ENCODE data around the gene IL37. TPM values are rescaled to one million over a fixed set of nuclear protein-coding genes. Genes with fewer than 3 reads are reported as not detected.

IL37 gene
- total RNA-seq (not detected), polyA plus RNA-seq (not detected), total RNA-seq (0 to 0.07 (median 0) reads per million in 6 experiments)

- no peak within 1 kb of the TSS for H3K27ac Mint-ChIP-seq
- peaks cover 0 to 2% (median 0%) of the 10 kb centered on the region in 9 donors for H3K9me3 Mint-ChIP-seq
- POLR2A ChIA-PET: no interaction called here
- H3K27me3 Mint-ChIP-seq: peaks cover 0 to 6% (median 0%) of the 10 kb centered on the region in 5 donors
- H3K4me3 Mint-ChIP-seq: no peak within 1 kb of the TSS
- peaks cover 2 to 14% (median 6%) of the 10 kb centered on the region in 4 donors for H3K4me1 Mint-ChIP-seq
- ATAC-seq: no peak
- H3K36me3 Mint-ChIP-seq: no peaks in the 10 kb centered on the region
- DNase-seq: no peak
Measured at GRCh38 chr2:112910865-112911264, at the start of gene IL37. Gene IL37 (plus strand): TSS chr2:112911165. CDS start chr2:112913013, 1,848 bp downstream.

GRCh38 chr2:112864072-112864471 lies 46.9 kb upstream of the IL37 start:
- Mint-ChIP-seq H3K4me3 (no peak overlapping the region), H3K27me3 (peaks cover 2 to 17% (median 14%) of the 10 kb centered on the region in 5 donors), H3K4me1 (peaks cover 0 to 2% (median 0%) of the 10 kb centered on the region in 4 donors), H3K9me3 (peaks cover 0 to 26% (median 7%) of the 10 kb centered on the region in 9 donors), H3K36me3 (peaks cover 0 to 12% (median 4%) of the 10 kb centered on the region in 3 donors), H3K27ac (no peak overlapping the region)
- ATAC-seq: no peak
- DNase-seq: no peak
- POLR2A ChIA-PET: no interaction called here

GRCh38 chr2:112866128-112866835 lies 44.7 kb upstream of the IL37 start:
- Mint-ChIP-seq H3K4me3 (no peak overlapping the region), H3K27ac (no peak overlapping the region), H3K4me1 (peaks cover 0 to 3% (median under 1%) of the 10 kb centered on the region in 4 donors), H3K9me3 (peaks cover 0 to 10% (median 0%) of the 10 kb centered on the region in 9 donors), H3K36me3 (peaks cover 0 to 5% (median 5%) of the 10 kb centered on the region in 3 donors), H3K27me3 (peaks cover 6 to 32% (median 21%) of the 10 kb centered on the region in 5 donors)
- no peak for DNase-seq
- POLR2A ChIA-PET: no interaction called here
- ATAC-seq: no peak

- Mint-ChIP-seq H3K36me3 (peaks cover 0 to 15% (median 5%) of the 10 kb centered on the region in 3 donors), H3K4me1 (peaks cover 0 to 3% (median under 1%) of the 10 kb centered on the region in 4 donors), H3K9me3 (peaks cover 0 to 11% (median 0%) of the 10 kb centered on the region in 9 donors), H3K27ac (no peak overlapping the region), H3K4me3 (no peak overlapping the region), H3K27me3 (peaks cover 9 to 49% (median 29%) of the 10 kb centered on the region in 5 donors)
- POLR2A ChIA-PET: no interaction called here
- DNase-seq (no peak), ATAC-seq (no peak)
Measured at GRCh38 chr2:112867701-112868631, 43.0 kb upstream of the IL37 start.

GRCh38 chr2:112869258-112869842 lies 41.6 kb upstream of the IL37 start:
- H3K27ac Mint-ChIP-seq: no peak overlapping the region
- H3K4me3 Mint-ChIP-seq: no peak overlapping the region
- H3K36me3 Mint-ChIP-seq: peaks cover 0 to 15% (median 5%) of the 10 kb centered on the region in 3 donors
- peaks cover 9 to 50% (median 30%) of the 10 kb centered on the region in 5 donors for H3K27me3 Mint-ChIP-seq
- peaks cover 0 to 3% (median under 1%) of the 10 kb centered on the region in 4 donors for H3K4me1 Mint-ChIP-seq
- POLR2A ChIA-PET: no interaction called here
- ATAC-seq (no peak), DNase-seq (no peak)
- peaks cover 0 to 11% (median 0%) of the 10 kb centered on the region in 9 donors for H3K9me3 Mint-ChIP-seq

- Mint-ChIP-seq H3K4me3 (no peak overlapping the region), H3K27me3 (peaks cover 9 to 58% (median 30%) of the 10 kb centered on the region in 5 donors), H3K27ac (no peak overlapping the region), H3K36me3 (peaks cover 0 to 15% (median 5%) of the 10 kb centered on the region in 3 donors), H3K9me3 (peaks cover 0 to 11% (median 0%) of the 10 kb centered on the region in 9 donors), H3K4me1 (peaks cover 0 to 3% (median under 1%) of the 10 kb centered on the region in 4 donors)
- DNase-seq (no peak), ATAC-seq (no peak)
- POLR2A ChIA-PET: no interaction called here
Measured at GRCh38 chr2:112870841-112871835, 39.8 kb upstream of the IL37 start.

- POLR2A ChIA-PET: no interaction called here
- H3K36me3 Mint-ChIP-seq: peaks cover 0 to 14% (median 0%) of the 10 kb centered on the region in 3 donors
- H3K4me3 Mint-ChIP-seq: no peak overlapping the region
- H3K27ac Mint-ChIP-seq: no peak overlapping the region
- peaks cover 3 to 25% (median 11%) of the 10 kb centered on the region in 5 donors for H3K27me3 Mint-ChIP-seq
- H3K9me3 Mint-ChIP-seq: peaks cover 0 to 11% (median 0%) of the 10 kb centered on the region in 9 donors
- peaks cover 2 to 25% (median 8%) of the 10 kb centered on the region in 4 donors for H3K4me1 Mint-ChIP-seq
- DNase-seq (no peak), ATAC-seq (no peak)
Measured at GRCh38 chr2:112876257-112876970, 34.6 kb upstream of the IL37 start.

- ATAC-seq (no peak), DNase-seq (no peak)
- Mint-ChIP-seq H3K27ac (no peak overlapping the region), H3K4me3 (no peak overlapping the region), H3K4me1 (peaks cover 2 to 27% (median 8%) of the 10 kb centered on the region in 4 donors), H3K9me3 (peaks cover 0 to 10% (median 0%) of the 10 kb centered on the region in 9 donors), H3K36me3 (peaks cover 0 to 9% (median 0%) of the 10 kb centered on the region in 3 donors), H3K27me3 (peaks cover under 1 to 20% (median 9%) of the 10 kb centered on the region in 5 donors)
- POLR2A ChIA-PET: no interaction called here
Measured at GRCh38 chr2:112876971-112877361, 34.0 kb upstream of the IL37 start.

- Mint-ChIP-seq H3K9me3 (peaks cover 0 to 5% (median 0%) of the 10 kb centered on the region in 9 donors), H3K36me3 (peaks cover 0 to 5% (median 0%) of the 10 kb centered on the region in 3 donors), H3K4me1 (peaks cover 2 to 27% (median 8%) of the 10 kb centered on the region in 4 donors), H3K4me3 (no peak overlapping the region), H3K27ac (no peak overlapping the region), H3K27me3 (peaks cover 0 to 15% (median 7%) of the 10 kb centered on the region in 5 donors)
- POLR2A ChIA-PET: no interaction called here
- ATAC-seq (no peak), DNase-seq (no peak)
Measured at GRCh38 chr2:112877423-112877822, 33.5 kb upstream of the IL37 start.

- peaks cover 2 to 27% (median 8%) of the 10 kb centered on the region in 4 donors for H3K4me1 Mint-ChIP-seq
- H3K27ac Mint-ChIP-seq: peak overlapping the region in 1 of 10 donors; percentile 39
- H3K4me3 Mint-ChIP-seq: no peak overlapping the region
- no peak for DNase-seq
- no peaks in the 10 kb centered on the region for H3K9me3 Mint-ChIP-seq
- no peak for ATAC-seq
- no peaks in the 10 kb centered on the region for H3K36me3 Mint-ChIP-seq
- H3K27me3 Mint-ChIP-seq: peaks cover 0 to 8% (median 3%) of the 10 kb centered on the region in 5 donors
- POLR2A ChIA-PET: no interaction called here
Measured at GRCh38 chr2:112879491-112880041, 31.4 kb upstream of the IL37 start.

GRCh38 chr2:112880091-112880531 lies 30.9 kb upstream of the IL37 start:
- H3K36me3 Mint-ChIP-seq: no peaks in the 10 kb centered on the region
- peak overlapping the region in 1 of 10 donors; percentile 39 for H3K27ac Mint-ChIP-seq
- DNase-seq (no peak), ATAC-seq (no peak)
- peaks cover 0 to 5% (median 3%) of the 10 kb centered on the region in 5 donors for H3K27me3 Mint-ChIP-seq
- H3K4me1 Mint-ChIP-seq: peaks cover 2 to 32% (median 8%) of the 10 kb centered on the region in 4 donors
- POLR2A ChIA-PET: no interaction called here
- peak overlapping the region in 1 of 10 donors; percentile 6 for H3K4me3 Mint-ChIP-seq
- no peaks in the 10 kb centered on the region for H3K9me3 Mint-ChIP-seq
